Liver (tissue), 3 donors: Measurements from ENCODE around the gene HOXD13.

Experiments used
- ATF3 ChIP-seq: IDR thresholded peaks from 2 replicates; pipeline ENCODE4 v1.6.1; 2016; ENCODE audit warnings: antibody characterized with exemption
- CTCF ChIP-seq: fragments of 150-350 bp; IDR thresholded peaks from 2 replicates; pipeline ENCODE4 v1.5.1; 2017; ENCODE audit warnings: improper control_type of control experiment, low read depth, low read length; ENCODE audit not compliant: missing input control
- EGR1 ChIP-seq, 2 donors: IDR thresholded peaks; 2 replicates each; pipeline ENCODE4 v1.6.1; 2016 to 2018; ENCODE audit warnings: antibody characterized with exemption in 2 of 2, low read depth in 2 of 2
- FOXA2 ChIP-seq: IDR thresholded peaks from 2 replicates; pipeline ENCODE4 v1.6.1; 2016; ENCODE audit warnings: antibody characterized with exemption
- JUND ChIP-seq, 2 donors: IDR thresholded peaks; 2 replicates each; pipeline ENCODE4 v1.6.1; 2016; ENCODE audit warnings: antibody characterized with exemption in 2 of 2
- MAX ChIP-seq: IDR thresholded peaks from 2 replicates; pipeline ENCODE4 v1.6.1; 2016; ENCODE audit warnings: antibody characterized with exemption
- RAD21 ChIP-seq, 2 donors: IDR thresholded peaks; 2 replicates each; pipeline ENCODE4 v1.6.1; 2016; ENCODE audit warnings: antibody characterized with exemption in 2 of 2, mild to moderate bottlenecking in 2 of 2
- SP1 ChIP-seq: IDR thresholded peaks from 2 replicates; pipeline ENCODE4 v1.6.1; 2018; ENCODE audit warnings: antibody characterized with exemption, mild to moderate bottlenecking
- TAF1 ChIP-seq: conservative IDR thresholded peaks from 2 replicates; pipeline ENCODE4 v1.6.1; 2016; ENCODE audit warnings: antibody characterized with exemption, mild to moderate bottlenecking
- donor health status: healthy.
- donor health status: healthy.

- no peak for TF ChIP-seq TAF1
- no peak for TF ChIP-seq CTCF
- no peak for TF ChIP-seq RAD21 (IDR thresholded peaks at IDR 0.05)
- no peak for TF ChIP-seq SP1
- no peak for TF ChIP-seq EGR1 (IDR thresholded peaks at IDR 0.05; ENCODE audit: low read depth in 2 of 2)
- no peak for TF ChIP-seq MAX
- TF ChIP-seq JUND (IDR thresholded peaks at IDR 0.05), result no peak
- TF ChIP-seq FOXA2, result no peak
- no peak for TF ChIP-seq ATF3
Observed at GRCh38 chr2:176074919-176075425, 17.5 kb upstream of the HOXD13 start.
